CD4-positive, alpha-beta memory T cell (primary cell): ENCODE data around the gene HDAC7. TPM values are rescaled to one million over a fixed set of nuclear protein-coding genes. Genes with fewer than 3 reads are reported as not detected.

Source experiments
- CTCF ChIA-PET: fragments of 350-600 bp; sonication (Branson Sonifier 250); formaldehyde crosslinking; loops from one replicate; lab custom pipeline; 2021; ENCODE audit warnings: inconsistent platforms; ENCODE audit not compliant: partially characterized antibody; lab: Charles Lee
- POLR2A ChIA-PET: fragments of 350-600 bp; sonication (Branson Sonifier 250); formaldehyde crosslinking; loops from one replicate; lab custom pipeline; 2021; ENCODE audit not compliant: partially characterized antibody; lab: Charles Lee
- DNase-seq, 5 donors: peaks; one replicate each; pipeline versions ENCODE4 v3.0.0 to v3.0.0-alpha.2; 2020 to 2022; ENCODE audit warnings: mixed read lengths in 1 of 5
- H3K27ac ChIP-seq: one replicate; pipeline ENCODE4 v1.7.0; 2013; ENCODE audit warnings: low read depth, low read length
- H3K27me3 ChIP-seq: 2 replicates; pipeline ENCODE4 v1.7.0; 2013; ENCODE audit warnings: mild to moderate bottlenecking, low read length, moderate library complexity; ENCODE audit not compliant: insufficient read depth
- H3K36me3 ChIP-seq: 2 replicates; pipeline ENCODE4 v1.7.0; 2013; ENCODE audit warnings: mild to moderate bottlenecking, low read length, moderate library complexity; ENCODE audit not compliant: insufficient read depth
- H3K4me1 ChIP-seq: 2 replicates; pipeline ENCODE4 v1.7.0; 2013; ENCODE audit warnings: mild to moderate bottlenecking, low read length, moderate library complexity; ENCODE audit not compliant: insufficient read depth
- H3K4me3 ChIP-seq, 2 donors: one replicate each; pipeline ENCODE4 v1.7.0; 2013; ENCODE audit warnings: low read length in 2 of 2, mild to moderate bottlenecking in 1 of 2
- H3K9me3 ChIP-seq, 2 donors: one replicate each; pipeline ENCODE4 v1.7.0; 2013; ENCODE audit warnings: low read length in 2 of 2, control low read depth in 1 of 2; ENCODE audit not compliant: control insufficient read depth in 1 of 2
- H3K27ac Mint-ChIP-seq, 7 donors: one replicate each; pipeline ENCODE4 v1.8.0; 2020 to 2021; ENCODE audit warnings: mixed read lengths in 7 of 7, mild to moderate bottlenecking in 6 of 7, inconsistent platforms in 3 of 7, moderate library complexity in 3 of 7
- H3K27me3 Mint-ChIP-seq, 2 donors: one replicate each; pipeline ENCODE4 v1.8.0; 2020 to 2021; ENCODE audit warnings: mixed read lengths in 2 of 2
- H3K36me3 Mint-ChIP-seq, 2 donors: one replicate each; pipeline ENCODE4 v1.8.0; 2020 to 2021; ENCODE audit warnings: mixed read lengths in 2 of 2, inconsistent platforms in 1 of 2, mild to moderate bottlenecking in 1 of 2
- H3K4me1 Mint-ChIP-seq, 4 donors: one replicate each; pipeline ENCODE4 v1.8.0; 2020 to 2021; ENCODE audit warnings: mixed read lengths in 4 of 4, mild to moderate bottlenecking in 1 of 4
- H3K4me3 Mint-ChIP-seq, 8 donors: one replicate each; pipeline ENCODE4 v1.8.0; 2020 to 2021; ENCODE audit warnings: mixed read lengths in 8 of 8, mild to moderate bottlenecking in 7 of 8, moderate library complexity in 6 of 8, inconsistent platforms in 3 of 8
- H3K9me3 Mint-ChIP-seq, 8 donors: one replicate each; pipeline ENCODE4 v1.8.0; 2020 to 2021; ENCODE audit warnings: mixed read lengths in 8 of 8, mild to moderate bottlenecking in 5 of 8, inconsistent platforms in 3 of 8, moderate library complexity in 1 of 8
- intact Hi-C: fragments of 100-400 bp; cut with micrococcal nuclease; formaldehyde crosslinking; loops from one replicate; pipeline ENCODE4 v1.15.1; 2023
- polyA plus RNA-seq, 2 donors: library from polyadenylated mRNA; unstranded; fragments of 300-500 nt; fragmentation: Illumina TruSeq; gene quantifications; one replicate each; pipeline ENCODE4 v1.2.3, GENCODE V29; 2021
- total RNA-seq, 2 experiments: library from RNA; stranded (reverse); gene quantifications; one replicate each; pipeline ENCODE4 v1.2.3, GENCODE V29; 2021

The HDAC7 gene
- total and polyA plus RNA-seq, 4 experiments from 2014 or later: 7.9 to 142 (median 83.1) TPM

DNA sequence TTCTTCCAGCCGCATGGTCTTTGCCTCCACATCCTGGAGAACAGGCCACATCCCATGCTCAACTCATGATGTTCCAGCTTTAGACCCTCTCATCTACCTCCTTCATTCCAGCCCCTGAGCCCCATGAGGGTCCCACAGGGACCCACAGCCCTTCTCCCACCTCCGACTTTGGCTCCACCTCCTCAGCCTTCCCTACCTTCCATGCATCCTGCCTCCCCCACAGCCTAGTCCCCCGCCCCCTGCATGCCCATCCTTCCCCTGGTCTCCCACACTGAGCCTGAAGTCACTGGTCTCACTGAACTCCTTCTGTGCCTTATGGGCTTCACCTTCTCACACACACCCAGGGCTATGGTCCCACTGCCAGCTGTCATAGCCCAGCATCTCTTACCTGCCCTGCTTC, 70.8 kb downstream of the HDAC7 start:
- Histone ChIP-seq H3K4me1 (no peaks in the 10 kb centered on the region), H3K9me3 (no peaks in the 10 kb centered on the region), H3K27me3 (no peaks in the 10 kb centered on the region), H3K4me3 (no peak overlapping the region), H3K27ac (no peak overlapping the region), H3K36me3 (no peaks in the 10 kb centered on the region)
- Mint-ChIP-seq H3K36me3 (no peaks in the 10 kb centered on the region), H3K4me3 (no peak overlapping the region), H3K27ac (no peak overlapping the region), H3K27me3 (peaks cover 0 to 5% of the 10 kb centered on the region in 2 donors), H3K9me3 (no peaks in the 10 kb centered on the region), H3K4me1 (peaks cover under 1 to 10% (median 2%) of the 10 kb centered on the region in 4 donors)
- DNase-seq: no peak
- CTCF ChIA-PET: interaction anchor here (2.3 to 13.8 kb wide), 3 partner anchors 9 to 89 kb away, joined by 8 to 671 read pairs (median 270); partner anchors contain the start of genes RAPGEF3 and SLC48A1
- POLR2A ChIA-PET: no interaction called here
- intact Hi-C loops: no loop called here

- Mint-ChIP-seq H3K36me3 (no peaks in the 10 kb centered on the region), H3K4me3 (no peak overlapping the region), H3K4me1 (peaks cover 4 to 13% (median 6%) of the 10 kb centered on the region in 4 donors), H3K27me3 (peaks cover 0 to 5% of the 10 kb centered on the region in 2 donors), H3K9me3 (no peaks in the 10 kb centered on the region), H3K27ac (no peak overlapping the region)
- H3K27ac ChIP-seq: no peak overlapping the region
- H3K27me3 ChIP-seq: no peaks in the 10 kb centered on the region
- H3K9me3 ChIP-seq: no peaks in the 10 kb centered on the region
- no peaks in the 10 kb centered on the region for H3K4me1 ChIP-seq
- ChIA-PET CTCF (interaction anchor here (2.3 to 13.8 kb wide), 3 partner anchors 10 to 90 kb away, joined by 8 to 671 read pairs (median 270); partner anchors contain the start of genes RAPGEF3 and SLC48A1), POLR2A (no interaction called here)
- intact Hi-C loops: no loop called here
- DNase-seq: no peak
- H3K36me3 ChIP-seq: no peaks in the 10 kb centered on the region
- no peak overlapping the region for H3K4me3 ChIP-seq
Measured at GRCh38 chr12:47748507-47748828, 71.2 kb downstream of the HDAC7 start.

DNA sequence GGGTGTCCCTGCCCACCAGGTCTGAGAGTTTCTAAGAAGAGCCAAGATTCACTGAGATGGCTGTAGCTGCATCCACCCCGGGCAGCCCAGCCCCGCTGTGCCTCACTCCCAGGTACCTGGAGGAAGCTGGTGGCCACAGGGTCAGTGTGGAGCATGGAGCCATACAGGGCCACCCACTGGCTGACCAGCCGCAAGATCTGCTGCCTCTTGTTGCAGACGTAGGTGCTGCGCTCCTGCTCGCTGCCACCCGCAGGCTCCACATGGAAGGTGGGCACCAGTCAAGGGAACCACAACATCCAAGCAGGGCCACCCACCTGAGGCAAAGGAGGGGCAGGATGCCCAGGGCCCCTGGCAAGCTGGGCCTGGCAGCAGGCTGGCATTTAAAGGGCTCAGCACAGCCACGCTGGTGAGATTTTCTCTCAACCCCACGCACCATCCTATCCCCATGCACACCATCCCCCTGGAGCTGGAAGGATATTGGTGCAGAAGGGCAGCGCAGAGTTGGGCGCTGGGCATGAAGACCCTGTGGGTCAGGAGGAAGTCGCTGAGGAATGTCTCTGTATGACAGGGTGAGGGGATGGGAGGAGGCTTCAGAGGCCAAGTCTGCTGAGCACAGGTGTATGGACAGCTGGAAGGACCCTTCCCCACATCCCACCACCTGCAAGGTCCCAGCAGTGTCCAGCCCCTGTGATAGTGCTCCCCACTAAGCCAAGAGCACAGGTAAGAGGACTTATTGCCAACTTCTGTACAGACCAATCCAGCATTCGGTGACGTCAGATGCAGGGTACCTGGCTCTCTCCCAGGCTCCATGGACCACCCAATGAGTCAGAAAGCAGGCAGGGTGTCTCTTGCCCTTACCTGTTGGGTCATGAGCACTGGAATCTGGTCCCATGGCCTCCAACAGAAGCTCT, 71.9 kb downstream of the HDAC7 start:
- Mint-ChIP-seq H3K4me1 (peaks cover 6 to 18% (median 10%) of the 10 kb centered on the region in 4 donors), H3K27me3 (peaks cover 0 to 5% of the 10 kb centered on the region in 2 donors), H3K4me3 (no peak overlapping the region), H3K27ac (no peak overlapping the region), H3K36me3 (no peaks in the 10 kb centered on the region), H3K9me3 (no peaks in the 10 kb centered on the region)
- H3K4me1 ChIP-seq: no peaks in the 10 kb centered on the region
- POLR2A ChIA-PET: no interaction called here
- CTCF ChIA-PET: interaction anchor here (1.4 to 13.8 kb wide), 5 partner anchors 10 to 93 kb away, joined by 3 to 671 read pairs (median 8); partner anchors contain the start of genes RAPGEF3 and SLC48A1
- intact Hi-C loops: no loop called here
- no peak overlapping the region for H3K27ac ChIP-seq
- no peak for DNase-seq
- H3K27me3 ChIP-seq: no peaks in the 10 kb centered on the region
- no peaks in the 10 kb centered on the region for H3K36me3 ChIP-seq
- no peak overlapping the region for H3K4me3 ChIP-seq
- no peaks in the 10 kb centered on the region for H3K9me3 ChIP-seq

DNA sequence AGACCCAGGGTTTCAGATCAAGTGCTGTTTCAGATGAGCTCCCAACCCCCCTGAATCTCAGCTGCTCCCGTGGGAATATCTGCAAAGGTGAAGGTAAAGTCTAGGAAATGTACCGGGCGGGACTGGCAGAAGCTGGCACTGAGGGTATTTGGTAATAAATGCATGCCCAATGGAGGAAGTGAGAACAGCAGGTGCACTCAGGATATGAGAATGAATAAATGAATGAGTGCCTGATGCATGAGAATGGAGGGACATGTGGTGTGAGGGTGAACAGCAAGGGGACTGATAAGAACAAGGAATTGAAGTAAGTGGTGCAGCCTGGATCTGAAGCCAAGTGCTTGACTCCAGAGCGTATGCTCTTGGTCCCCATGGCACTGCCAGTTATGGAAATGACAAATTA, 72.6 kb downstream of the HDAC7 start:
- Histone ChIP-seq H3K36me3 (no peaks in the 10 kb centered on the region), H3K4me1 (peaks cover 6% of the 10 kb centered on the region), H3K4me3 (no peak overlapping the region), H3K9me3 (no peaks in the 10 kb centered on the region), H3K27ac (no peak overlapping the region), H3K27me3 (no peaks in the 10 kb centered on the region)
- no peaks in the 10 kb centered on the region for H3K9me3 Mint-ChIP-seq
- CTCF ChIA-PET: interaction anchor here (1.4 to 13.8 kb wide), 5 partner anchors 11 to 94 kb away, joined by 3 to 671 read pairs (median 8); partner anchors contain the start of genes RAPGEF3 and SLC48A1
- no peak overlapping the region for H3K27ac Mint-ChIP-seq
- H3K4me3 Mint-ChIP-seq: no peak overlapping the region
- H3K4me1 Mint-ChIP-seq: peaks cover 9 to 25% (median 15%) of the 10 kb centered on the region in 4 donors
- no peaks in the 10 kb centered on the region for H3K36me3 Mint-ChIP-seq
- no peak for DNase-seq
- POLR2A ChIA-PET: no interaction called here
- intact Hi-C loops: no loop called here
- peaks cover 0 to 5% of the 10 kb centered on the region in 2 donors for H3K27me3 Mint-ChIP-seq

DNA sequence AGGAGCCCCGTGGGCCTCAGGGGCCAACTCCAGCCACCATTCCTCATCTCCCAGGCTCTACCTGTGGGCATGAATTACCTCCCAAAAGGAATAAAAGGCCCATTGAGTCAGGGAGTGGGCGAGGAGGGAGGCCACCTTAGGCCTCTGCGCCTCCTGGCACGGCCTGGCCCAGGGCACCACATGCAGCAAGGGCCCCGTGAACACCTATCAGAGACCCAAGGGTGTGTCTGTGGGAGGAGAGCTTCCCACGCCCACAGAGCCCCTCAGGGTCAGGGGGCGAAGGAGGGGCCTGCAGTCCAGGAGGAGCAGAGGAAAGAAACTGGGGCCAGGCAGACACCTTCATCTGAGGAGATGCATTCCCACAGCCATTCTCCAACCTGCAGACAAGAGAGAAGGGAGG, 73.2 kb downstream of the HDAC7 start:
- no peaks in the 10 kb centered on the region for H3K9me3 Mint-ChIP-seq
- Histone ChIP-seq H3K27me3 (no peaks in the 10 kb centered on the region), H3K4me3 (no peak overlapping the region), H3K4me1 (peaks cover 12% of the 10 kb centered on the region), H3K9me3 (no peaks in the 10 kb centered on the region), H3K27ac (no peak overlapping the region), H3K36me3 (no peaks in the 10 kb centered on the region)
- H3K27ac Mint-ChIP-seq: no peak overlapping the region
- ChIA-PET POLR2A (no interaction called here), CTCF (interaction anchor here (1.0 to 13.8 kb wide), 6 partner anchors 11 to 95 kb away, joined by 3 to 671 read pairs (median 8); partner anchors contain the start of genes RAPGEF3 and SLC48A1)
- no peak for DNase-seq
- H3K36me3 Mint-ChIP-seq: no peaks in the 10 kb centered on the region
- H3K27me3 Mint-ChIP-seq: peaks cover 0 to 5% of the 10 kb centered on the region in 2 donors
- H3K4me1 Mint-ChIP-seq: peaks cover 13 to 31% (median 20%) of the 10 kb centered on the region in 4 donors
- intact Hi-C loops: no loop called here
- H3K4me3 Mint-ChIP-seq: no peak overlapping the region

GRCh38 chr12:47746073-47746472, 73.6 kb downstream of the HDAC7 start:
- Mint-ChIP-seq H3K27ac (no peak overlapping the region), H3K27me3 (peaks cover 0 to 5% of the 10 kb centered on the region in 2 donors), H3K9me3 (no peaks in the 10 kb centered on the region), H3K4me1 (peaks cover 18 to 35% (median 24%) of the 10 kb centered on the region in 4 donors), H3K36me3 (no peaks in the 10 kb centered on the region), H3K4me3 (no peak overlapping the region)
- no peak overlapping the region for H3K27ac ChIP-seq
- no peak for DNase-seq
- no peaks in the 10 kb centered on the region for H3K9me3 ChIP-seq
- H3K4me3 ChIP-seq: no peak overlapping the region
- POLR2A ChIA-PET: interaction anchor here (1.3 kb wide), 1 partner anchor 8 kb away, joined by 3 read pairs; no protein-coding TSS in a partner anchor
- H3K27me3 ChIP-seq: no peaks in the 10 kb centered on the region
- H3K4me1 ChIP-seq: peaks cover 16% of the 10 kb centered on the region
- H3K36me3 ChIP-seq: no peaks in the 10 kb centered on the region
- intact Hi-C loops: no loop called here
- CTCF ChIA-PET: interaction anchor here (1.0 to 13.8 kb wide), 4 partner anchors 12 to 90 kb away, joined by 3 to 671 read pairs (median 139); partner anchors contain the start of genes RAPGEF3 and SLC48A1
